Measurements from ENCODE around the gene ASB11.
A peak's percentile ranks its signal among the peaks of the same experiment; 100 is the strongest.
"Not testable (repeated sequence)": the region's sequence is repeated elsewhere in the genome, so short reads cannot be mapped to it uniquely, and the experiment has no call there.

The ASB11 gene

GRCh38 chrX:15301924-15302323 lies 13.5 kb downstream of the ASB11 start:
- peak; percentile 8 for DNase-seq

- no peak for DNase-seq
Measured at GRCh38 chrX:15299941-15300851, 15.2 kb downstream of the ASB11 start.

- no peak for DNase-seq
Measured at GRCh38 chrX:15298780-15299179, 16.7 kb downstream of the ASB11 start.

GRCh38 chrX:15298201-15298600 lies 17.2 kb downstream of the ASB11 start:
- no peak for DNase-seq

- DNase-seq: no peak
Measured at GRCh38 chrX:15293451-15293850, 22.0 kb downstream of the ASB11 start.

- no peak for DNase-seq
Measured at GRCh38 chrX:15292861-15293260, 22.6 kb downstream of the ASB11 start.

- no peak for DNase-seq
Measured at GRCh38 chrX:15277604-15278003, 37.8 kb downstream of the ASB11 start.

GRCh38 chrX:15274946-15275345 lies 40.5 kb downstream of the ASB11 start:
- no peak for DNase-seq

- not testable (repeated sequence) for DNase-seq
Measured at GRCh38 chrX:15273275-15273674, 42.2 kb downstream of the ASB11 start.

GRCh38 chrX:15271757-15272156 lies 43.7 kb downstream of the ASB11 start:
- DNase-seq: no peak

- DNase-seq: no peak
Measured at GRCh38 chrX:15269618-15270521, 45.6 kb downstream of the ASB11 start, which contains the start of gene ASB9. Gene ASB9 (minus strand): TSS chrX:15270083. CDS start chrX:15269874, 209 bp downstream.

- no peak for DNase-seq
Measured at GRCh38 chrX:15269120-15269519, 46.3 kb downstream of the ASB11 start.

- DNase-seq: no peak
Measured at GRCh38 chrX:15254852-15255251, 60.6 kb downstream of the ASB11 start.

- DNase-seq: no peak
Measured at GRCh38 chrX:15245896-15246295, 69.5 kb downstream of the ASB11 start.

GRCh38 chrX:15244421-15244820 lies 71.0 kb downstream of the ASB11 start:
- DNase-seq: no peak

GRCh38 chrX:15242899-15243555 lies 72.4 kb downstream of the ASB11 start:
- DNase-seq: no peak

- DNase-seq: no peak
Measured at GRCh38 chrX:15241301-15241700, 74.1 kb downstream of the ASB11 start.

- no peak for DNase-seq
Measured at GRCh38 chrX:15240414-15240813, 75.0 kb downstream of the ASB11 start.

- DNase-seq: no peak
Measured at GRCh38 chrX:15236146-15236545, 79.3 kb downstream of the ASB11 start.

GRCh38 chrX:15235001-15235400 lies 80.4 kb downstream of the ASB11 start:
- no peak for DNase-seq

GRCh38 chrX:15233416-15234015 lies 81.9 kb downstream of the ASB11 start:
- no peak for DNase-seq

Data from NK-92 treated with Interleukin-12 subunit alpha and Interleukin-12 subunit beta, amount 100 ng/mL, for 24 hours (cell line).